LoVo (cell line): ENCODE data around the gene BSPH1.
"Not testable (repeated sequence)": the region's sequence is repeated elsewhere in the genome, so short reads cannot be mapped to it uniquely, and the experiment has no call there.

ENCODE experiments used
- DNase-seq: peaks from one replicate; pipeline ENCODE4 v3.0.0-alpha.2; 2016; ENCODE audit warnings: low spot score

BSPH1 gene

GRCh38 chr19:47992070-47992469, at the start of gene BSPH1:
TSS of gene BSPH1 (minus strand) at chr19:47992170. CDS start at chr19:47992081, 89 bp downstream.
- no peak for DNase-seq

GRCh38 chr19:48036765-48037164, 44.8 kb upstream of the BSPH1 start:
- no peak for DNase-seq

- DNase-seq: no peak
These were observed 41.6 kb upstream of the BSPH1 start for GRCh38 chr19:48033604-48034003.

GRCh38 chr19:48030073-48030472, 38.1 kb upstream of the BSPH1 start:
- no peak for DNase-seq

GRCh38 chr19:48029431-48029830, 37.5 kb upstream of the BSPH1 start:
- no peak for DNase-seq

GRCh38 chr19:48025480-48025879, 33.5 kb upstream of the BSPH1 start:
- DNase-seq: no peak

GRCh38 chr19:48023518-48023917, 31.5 kb upstream of the BSPH1 start:
- DNase-seq: no peak

GRCh38 chr19:48023011-48023410, 31.0 kb upstream of the BSPH1 start:
- no peak for DNase-seq

- DNase-seq: no peak
These were observed 28.7 kb upstream of the BSPH1 start for GRCh38 chr19:48020686-48021085.

GRCh38 chr19:48010932-48011758, 19.2 kb upstream of the BSPH1 start:
- DNase-seq: no peak

GRCh38 chr19:48006762-48007161, 14.8 kb upstream of the BSPH1 start:
- no peak for DNase-seq

- no peak for DNase-seq
These were observed 12.3 kb upstream of the BSPH1 start for GRCh38 chr19:48004236-48004635.

GRCh38 chr19:48000846-48001245, 8.9 kb upstream of the BSPH1 start:
- no peak for DNase-seq

GRCh38 chr19:47998800-47999199, 6.8 kb upstream of the BSPH1 start:
- no peak for DNase-seq

- DNase-seq: no peak
These were observed 4.3 kb upstream of the BSPH1 start for GRCh38 chr19:47996230-47996727.

GRCh38 chr19:47994209-47994802, 2.3 kb upstream of the BSPH1 start, which contains the start of gene ELSPBP1:
TSS of gene ELSPBP1 (plus strand) at chr19:47994632. CDS start at chr19:48008668, 14,036 bp downstream.
- no peak for DNase-seq

GRCh38 chr19:47991191-47991808, 670 bp downstream of the BSPH1 start:
- no peak for DNase-seq

GRCh38 chr19:47973529-47973928, 18.4 kb downstream of the BSPH1 start:
- DNase-seq: no peak

GRCh38 chr19:47955936-47956335, 36.0 kb downstream of the BSPH1 start:
- not testable (repeated sequence) for DNase-seq

- not testable (repeated sequence) for DNase-seq
These were observed 39.8 kb downstream of the BSPH1 start for GRCh38 chr19:47952132-47952531.

GRCh38 chr19:47949852-47950521, 42.0 kb downstream of the BSPH1 start:
- not testable (repeated sequence) for DNase-seq

GRCh38 chr19:47928581-47928980, 63.4 kb downstream of the BSPH1 start:
- not testable (repeated sequence) for DNase-seq
